Superior temporal gyrus (tissue), 1 donor: ENCODE data around the gene HCFC1.

Experiments used
- DNase-seq: peaks from one replicate; pipeline ENCODE4 v3.0.0-alpha.2; 2016; ENCODE audit errors: extremely low spot score

Gene HCFC1

GRCh38 chrX:153974003-153974725, 2.5 kb upstream of the HCFC1 start:
- DNase-seq = no peak

GRCh38 chrX:153973127-153974002, 1.7 kb upstream of the HCFC1 start:
- DNase-seq = no peak

GRCh38 chrX:153972368-153973126, 929 bp upstream of the HCFC1 start, which contains the start of gene TMEM187:
Gene TMEM187 (plus strand): TSS chrX:153972754. CDS start chrX:153982063, 9,309 bp downstream.
- DNase-seq = peak; percentile 82

- DNase-seq = peak; percentile 76
These were observed 531 bp downstream of the HCFC1 start for GRCh38 chrX:153971124-153971449.

GRCh38 chrX:153970357-153971123, 1.1 kb downstream of the HCFC1 start:
- DNase-seq = peak; percentile 51

- peak; percentile 49 for DNase-seq
These were observed 1.7 kb downstream of the HCFC1 start for GRCh38 chrX:153969904-153970356.

GRCh38 chrX:153969125-153969903, 2.3 kb downstream of the HCFC1 start:
- DNase-seq = no peak

GRCh38 chrX:153968754-153969124, 2.9 kb downstream of the HCFC1 start:
- DNase-seq = no peak

GRCh38 chrX:153968255-153968654, 3.4 kb downstream of the HCFC1 start:
- no peak for DNase-seq

GRCh38 chrX:153967536-153968224, 3.9 kb downstream of the HCFC1 start:
- DNase-seq = no peak

- DNase-seq = no peak
These were observed 4.6 kb downstream of the HCFC1 start for GRCh38 chrX:153966841-153967535.

GRCh38 chrX:153966283-153966688, 5.3 kb downstream of the HCFC1 start:
- no peak for DNase-seq

GRCh38 chrX:153965406-153965805, 6.2 kb downstream of the HCFC1 start:
- DNase-seq = no peak

GRCh38 chrX:153964105-153964504, 7.5 kb downstream of the HCFC1 start:
- no peak for DNase-seq

- no peak for DNase-seq
These were observed 8.1 kb downstream of the HCFC1 start for GRCh38 chrX:153963546-153963945.

- DNase-seq = no peak
These were observed 10.3 kb downstream of the HCFC1 start for GRCh38 chrX:153961292-153961691.

GRCh38 chrX:153960786-153961185, 10.8 kb downstream of the HCFC1 start:
- DNase-seq = no peak

GRCh38 chrX:153960077-153960476, 11.5 kb downstream of the HCFC1 start:
- DNase-seq = no peak

GRCh38 chrX:153959649-153960048, 12.0 kb downstream of the HCFC1 start:
- no peak for DNase-seq
